Esophagus squamous epithelium (tissue), 4 donors: ENCODE data around the gene RTP5.

ENCODE experiments used
- POLR2A ChIP-seq, 4 donors: fragments of 450-650 bp; IDR thresholded peaks; one replicate each; pipeline ENCODE4 v1.6.1; 2017; ENCODE audit warnings: antibody characterized with exemption in 4 of 4, mild to moderate bottlenecking in 4 of 4, moderate library complexity in 3 of 4
- TF ChIP-seq, protein P1 (sequence below), 6 experiments: fragments of 450-650 bp in 4 of 6; fragments of 200-600 bp in 2 of 6; sonication (generic) in 2 of 6; IDR thresholded peaks; one replicate each; pipeline ENCODE4 v1.5.1; 2016 to 2019; ENCODE audit warnings: antibody characterized with exemption in 6 of 6, mild to moderate bottlenecking in 4 of 6, moderate library complexity in 4 of 6

DNA sequence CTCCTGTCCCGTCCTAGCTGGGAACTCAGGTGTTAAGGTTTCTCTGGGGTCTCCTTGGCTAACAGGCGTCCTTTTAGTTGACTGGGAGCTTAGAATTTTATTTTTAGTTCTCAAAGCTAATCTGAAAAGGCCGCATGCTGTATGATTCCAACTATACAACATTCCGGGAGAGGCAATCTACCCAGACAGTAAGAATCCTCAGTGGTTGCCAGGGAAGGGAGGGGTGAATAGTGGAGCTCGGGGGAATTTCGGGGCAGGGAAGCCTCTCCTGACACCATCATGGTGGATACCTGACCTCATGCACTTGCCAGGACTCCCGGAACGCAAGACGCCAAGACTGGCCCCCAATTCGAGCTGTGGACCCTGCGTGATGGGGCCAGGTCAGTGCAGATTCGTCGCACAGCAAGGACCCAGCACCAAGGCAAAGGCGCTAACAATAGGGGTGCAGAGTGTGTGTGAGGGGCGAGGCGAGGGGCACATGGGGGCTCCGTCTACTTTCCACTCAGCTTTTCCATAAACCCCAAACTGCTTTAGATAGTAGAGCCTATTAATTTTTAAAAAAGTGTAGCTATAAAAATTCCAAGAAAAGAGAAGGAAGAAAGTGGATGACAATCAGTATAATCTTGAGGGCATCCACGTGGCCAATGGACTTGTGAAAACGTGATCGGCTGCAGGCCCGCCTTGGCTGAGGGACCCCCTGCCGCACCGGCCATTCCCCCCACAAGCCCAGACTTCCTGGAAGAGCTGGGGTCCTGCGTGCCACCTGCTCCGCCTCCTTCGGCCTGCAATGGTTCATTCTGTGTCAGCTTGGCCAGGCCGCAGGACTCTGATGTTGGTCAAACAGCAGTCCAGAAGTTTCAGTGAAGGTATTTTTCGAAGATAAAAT lies 28.1 kb upstream of the RTP5 start:
- TF ChIP-seq POLR2A (IDR thresholded peaks at IDR 0.05) = no peak
- TF ChIP-seq, protein P1, sequence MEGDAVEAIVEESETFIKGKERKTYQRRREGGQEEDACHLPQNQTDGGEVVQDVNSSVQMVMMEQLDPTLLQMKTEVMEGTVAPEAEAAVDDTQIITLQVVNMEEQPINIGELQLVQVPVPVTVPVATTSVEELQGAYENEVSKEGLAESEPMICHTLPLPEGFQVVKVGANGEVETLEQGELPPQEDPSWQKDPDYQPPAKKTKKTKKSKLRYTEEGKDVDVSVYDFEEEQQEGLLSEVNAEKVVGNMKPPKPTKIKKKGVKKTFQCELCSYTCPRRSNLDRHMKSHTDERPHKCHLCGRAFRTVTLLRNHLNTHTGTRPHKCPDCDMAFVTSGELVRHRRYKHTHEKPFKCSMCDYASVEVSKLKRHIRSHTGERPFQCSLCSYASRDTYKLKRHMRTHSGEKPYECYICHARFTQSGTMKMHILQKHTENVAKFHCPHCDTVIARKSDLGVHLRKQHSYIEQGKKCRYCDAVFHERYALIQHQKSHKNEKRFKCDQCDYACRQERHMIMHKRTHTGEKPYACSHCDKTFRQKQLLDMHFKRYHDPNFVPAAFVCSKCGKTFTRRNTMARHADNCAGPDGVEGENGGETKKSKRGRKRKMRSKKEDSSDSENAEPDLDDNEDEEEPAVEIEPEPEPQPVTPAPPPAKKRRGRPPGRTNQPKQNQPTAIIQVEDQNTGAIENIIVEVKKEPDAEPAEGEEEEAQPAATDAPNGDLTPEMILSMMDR (IDR thresholded peaks at IDR 0.05) = no peak
